Measurements from ENCODE around the gene CAPN7.

CAPN7 gene

DNA sequence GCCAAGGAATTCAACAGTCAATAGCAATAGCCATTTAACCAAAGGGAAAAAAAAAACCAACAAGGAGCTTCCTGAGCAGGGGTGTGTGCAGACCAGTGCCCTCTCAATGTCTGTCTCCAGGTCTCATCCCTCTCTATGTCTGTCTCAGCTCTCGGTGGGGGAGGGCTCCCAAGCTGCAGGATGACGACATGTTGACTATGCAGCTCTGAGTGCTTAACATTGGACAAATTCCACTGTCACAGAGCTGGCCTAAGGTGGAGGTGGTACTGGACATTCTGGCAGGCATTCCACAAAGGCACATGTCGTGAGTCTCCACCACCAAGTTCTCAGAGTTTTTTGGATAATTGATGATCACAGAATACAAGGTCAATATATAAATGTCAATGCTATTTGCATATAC, 2.0 kb upstream of the CAPN7 start:
- no peak for DNase-seq

DNA sequence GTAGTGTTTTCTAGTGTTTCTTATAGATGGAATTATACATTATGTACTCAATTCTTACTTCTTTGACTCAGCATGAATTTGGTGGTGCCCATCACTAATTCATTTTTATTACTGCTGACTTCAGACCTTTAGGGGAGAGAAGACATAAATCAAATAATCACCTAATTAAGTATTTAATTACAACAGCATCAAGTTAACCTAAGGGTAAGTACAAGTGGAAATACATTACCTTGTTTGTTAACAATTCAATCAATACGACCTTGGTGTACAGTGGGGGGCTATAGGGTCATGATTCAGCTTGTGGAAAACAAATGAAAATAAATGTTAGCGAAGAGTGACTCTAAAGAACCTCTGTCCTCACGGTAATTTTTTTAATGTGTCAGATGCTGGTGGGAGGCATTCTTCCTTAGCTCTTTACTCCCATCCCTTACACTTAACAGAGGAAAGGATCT, 538 bp upstream of the CAPN7 start:
- no peak for DNase-seq

DNA sequence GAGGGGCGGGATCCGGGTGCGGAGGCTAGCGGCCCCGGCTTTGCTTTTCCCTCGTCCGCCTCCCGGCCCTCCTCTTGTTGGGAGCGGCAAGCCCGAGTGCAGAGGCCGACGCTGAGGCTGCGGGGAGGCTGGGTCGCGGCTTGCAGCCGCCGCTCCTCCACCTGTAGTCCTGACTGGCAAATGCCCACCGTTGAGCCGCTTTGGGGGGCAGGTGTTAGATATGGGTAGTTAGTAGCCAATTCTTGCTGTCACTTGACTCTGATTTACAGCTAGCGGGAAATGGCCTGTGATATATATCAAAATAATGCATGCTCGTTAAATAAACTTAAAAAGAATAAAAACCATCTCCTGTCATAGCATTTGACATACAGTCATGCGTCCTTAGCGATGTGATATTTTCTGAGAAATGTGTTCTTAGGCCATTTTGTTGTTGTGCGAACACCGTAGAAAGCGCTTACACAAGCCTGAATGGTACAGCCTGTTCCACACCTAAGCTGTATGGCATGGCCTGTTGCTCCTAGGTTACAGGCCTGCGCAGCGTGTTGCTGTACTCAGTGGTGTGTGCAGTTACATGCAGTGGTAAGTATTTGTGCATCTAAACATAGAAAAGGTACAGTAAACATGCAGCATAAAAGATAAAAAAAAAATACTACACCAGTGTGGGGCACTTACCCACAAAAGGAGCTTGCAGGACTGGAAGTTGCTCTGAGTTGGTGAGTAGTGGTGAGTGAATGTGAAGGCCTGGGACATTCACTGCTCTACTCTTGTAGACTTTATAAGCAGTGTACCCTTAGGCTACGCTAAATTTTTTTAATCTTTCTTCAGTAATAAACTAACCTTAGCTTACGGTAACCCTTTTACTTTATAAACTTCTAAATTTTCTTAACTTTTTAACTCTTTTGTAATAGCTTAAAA, 873 bp downstream of the CAPN7 start:
- DNase-seq, result no peak

DNA sequence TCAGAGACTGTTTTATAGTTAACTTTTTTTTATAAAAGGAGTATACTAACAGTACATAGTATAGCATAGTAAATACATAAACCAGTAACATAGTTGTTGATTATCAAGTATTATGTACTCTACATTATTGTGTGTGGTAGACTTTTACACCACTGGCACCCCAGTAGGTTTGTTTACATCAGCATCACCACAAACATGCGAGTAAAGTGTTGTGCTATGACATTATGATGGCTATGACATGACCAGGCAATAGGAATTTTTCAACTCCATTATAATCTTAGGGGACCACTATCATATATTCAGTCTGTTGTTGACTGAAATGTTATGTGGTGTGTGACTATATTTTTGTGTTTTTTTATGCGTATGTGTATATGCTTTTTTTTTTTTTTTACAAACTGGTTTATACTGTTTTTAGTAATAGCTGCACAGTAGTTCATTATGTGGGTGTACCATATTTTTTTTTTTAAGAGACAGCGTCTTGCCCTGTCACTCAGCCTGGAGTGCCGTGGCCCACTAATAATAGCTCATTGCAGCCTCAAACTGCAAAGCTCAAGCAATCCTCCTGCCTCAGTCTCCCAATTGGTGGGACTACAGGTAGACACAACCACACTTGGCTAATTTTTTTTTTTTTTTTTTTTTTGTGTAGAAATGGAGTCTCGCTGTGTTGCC, 1.9 kb downstream of the CAPN7 start:
- no peak for DNase-seq

DNA sequence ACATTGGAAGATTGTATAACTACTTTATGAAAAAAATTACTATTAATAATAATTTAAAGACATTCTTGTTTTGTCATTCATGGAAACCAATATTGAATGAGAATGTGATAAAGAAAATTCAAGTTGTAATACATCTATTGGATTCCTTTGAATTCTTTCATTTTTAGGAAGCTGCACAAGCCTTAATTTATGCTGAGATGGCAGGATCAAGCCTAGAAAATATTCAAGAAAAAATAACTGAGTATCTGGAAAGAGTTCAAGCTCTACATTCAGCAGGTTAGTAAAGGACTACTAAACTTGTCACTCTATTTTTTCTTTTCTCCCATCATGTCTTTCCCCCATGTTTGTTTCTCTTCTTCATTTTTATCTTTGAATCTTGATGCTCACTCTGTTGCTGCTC, 5.9 kb downstream of the CAPN7 start:
- DNase-seq, result no peak

DNA sequence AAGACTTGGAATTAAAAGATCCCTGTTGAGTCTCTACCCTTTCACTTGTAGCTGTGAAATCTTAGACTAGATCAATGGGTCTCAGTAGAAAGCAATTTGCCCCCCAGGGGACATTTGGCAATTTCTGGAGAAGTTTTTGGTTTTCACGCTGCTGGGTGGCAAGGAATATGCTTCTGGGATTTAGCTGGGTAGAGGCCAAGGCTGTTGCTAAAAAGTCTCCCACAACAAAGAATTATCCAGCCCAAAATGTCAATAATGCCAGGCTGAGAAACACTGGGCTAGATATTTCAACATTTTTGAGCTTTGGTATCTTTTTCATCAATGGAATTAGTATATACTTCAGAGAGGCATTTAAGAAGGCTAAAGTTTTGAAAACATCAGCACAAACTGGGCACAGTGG, 8.7 kb downstream of the CAPN7 start:
- no peak for DNase-seq

DNA sequence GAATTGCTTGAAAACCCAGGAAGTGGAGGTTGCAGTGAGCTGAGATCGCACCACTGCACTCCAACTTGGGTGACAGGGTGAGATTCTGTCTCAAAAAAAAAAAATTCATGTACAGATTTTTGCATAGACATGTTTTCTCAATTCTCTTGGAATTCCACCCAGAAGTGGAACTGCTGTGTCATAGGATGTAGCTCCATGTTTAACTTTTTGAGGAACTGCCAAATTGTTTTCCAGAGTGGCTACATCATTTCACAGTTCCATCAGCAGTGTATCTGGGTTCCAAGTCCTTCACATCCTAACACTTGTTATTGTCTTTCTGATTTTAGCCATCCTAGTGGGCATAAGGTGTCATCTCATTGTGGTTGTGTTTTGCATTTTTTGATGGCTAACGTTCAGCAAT, 9.9 kb downstream of the CAPN7 start:
- DNase-seq, result no peak

DNA sequence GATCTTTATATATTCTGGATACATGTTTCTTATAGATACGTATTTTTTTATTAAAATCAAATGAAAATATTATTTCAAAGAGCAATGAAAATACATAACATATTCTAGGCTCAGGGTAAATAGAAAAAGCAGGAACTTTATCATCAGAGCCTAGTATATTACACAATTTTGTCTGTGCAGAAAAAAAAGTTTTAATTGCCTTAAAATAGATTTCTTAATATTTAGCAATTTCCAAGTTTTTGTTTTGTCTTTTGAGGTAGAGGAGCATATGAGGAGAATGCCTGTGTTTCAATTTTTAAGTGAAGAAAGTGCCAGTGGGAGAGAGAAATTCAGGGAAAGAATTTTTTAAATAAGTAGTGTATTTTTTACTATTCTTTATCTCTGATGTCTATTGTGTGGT, 10.5 kb downstream of the CAPN7 start:
- no peak for DNase-seq

DNA sequence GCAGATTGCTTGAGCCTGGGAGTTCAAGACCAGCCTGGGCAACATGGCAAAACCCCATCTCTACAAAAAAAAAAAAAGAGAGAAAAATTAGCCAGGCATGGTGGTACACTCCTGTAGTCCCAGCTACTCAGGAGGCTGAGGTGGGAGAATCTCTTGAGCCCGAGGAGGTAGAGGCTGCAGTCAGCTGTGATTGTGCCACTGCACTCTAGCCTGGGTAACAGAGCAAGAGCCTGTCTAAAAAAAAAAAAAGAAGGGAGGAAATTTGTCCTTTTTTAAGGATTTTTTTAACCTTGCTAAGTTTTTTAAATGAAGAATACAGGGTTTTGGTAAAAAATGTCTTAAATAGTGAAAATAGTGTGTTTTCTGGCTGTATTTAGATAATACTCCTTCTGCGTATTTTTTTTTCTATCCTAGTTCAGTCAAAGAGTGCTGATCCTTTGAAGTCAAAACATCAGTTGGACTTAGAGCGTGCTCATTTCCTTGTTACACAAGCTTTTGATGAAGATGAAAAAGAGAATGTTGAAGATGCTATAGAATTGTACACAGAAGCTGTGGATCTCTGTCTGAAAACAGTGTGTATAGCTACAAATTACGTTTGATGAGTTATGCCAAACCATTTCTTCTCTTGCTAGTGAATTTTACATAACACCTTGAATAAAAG, 11.1 kb downstream of the CAPN7 start:
- DNase-seq, result no peak

DNA sequence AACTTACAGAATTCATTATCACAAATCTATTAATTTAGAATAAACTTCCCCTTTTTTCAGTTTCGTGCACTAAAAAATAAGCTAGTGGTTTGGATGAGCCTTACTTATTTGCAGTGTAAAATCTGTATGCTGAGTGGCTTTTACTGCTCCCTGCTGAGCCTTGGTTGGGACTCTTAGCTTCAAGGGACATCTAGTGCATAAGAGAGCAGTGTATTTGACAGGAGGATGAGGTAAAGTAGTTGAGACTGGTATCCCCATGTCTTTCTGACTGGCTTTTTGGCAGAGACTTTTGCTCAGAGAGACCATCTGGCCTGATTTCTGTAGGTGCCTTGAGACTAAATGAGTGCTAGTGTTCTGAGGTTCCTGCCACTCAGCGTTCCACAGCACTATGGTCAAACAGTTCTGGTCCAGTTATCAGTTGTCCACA, 11.8 kb downstream of the CAPN7 start:
- DNase-seq, result no peak

DNA sequence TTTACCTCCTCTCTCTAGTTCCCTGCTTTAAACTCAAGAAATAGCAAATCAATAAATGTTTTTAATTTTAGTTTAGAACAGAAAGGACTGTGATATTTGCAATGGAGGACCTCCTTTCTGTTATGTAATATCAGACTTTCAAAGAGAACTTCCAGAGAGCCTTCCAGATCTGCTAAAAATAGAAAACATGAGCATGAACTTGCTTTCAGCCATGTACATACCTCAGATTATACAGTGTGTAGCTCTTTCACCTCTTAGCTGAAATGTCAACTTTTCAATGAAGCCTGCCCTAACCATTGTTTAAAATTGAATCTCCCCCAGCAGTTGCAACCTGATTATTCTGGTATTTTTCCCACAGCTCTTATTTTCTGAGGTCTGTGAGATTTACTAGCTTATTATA, 12.6 kb downstream of the CAPN7 start:
- DNase-seq, result no peak

DNA sequence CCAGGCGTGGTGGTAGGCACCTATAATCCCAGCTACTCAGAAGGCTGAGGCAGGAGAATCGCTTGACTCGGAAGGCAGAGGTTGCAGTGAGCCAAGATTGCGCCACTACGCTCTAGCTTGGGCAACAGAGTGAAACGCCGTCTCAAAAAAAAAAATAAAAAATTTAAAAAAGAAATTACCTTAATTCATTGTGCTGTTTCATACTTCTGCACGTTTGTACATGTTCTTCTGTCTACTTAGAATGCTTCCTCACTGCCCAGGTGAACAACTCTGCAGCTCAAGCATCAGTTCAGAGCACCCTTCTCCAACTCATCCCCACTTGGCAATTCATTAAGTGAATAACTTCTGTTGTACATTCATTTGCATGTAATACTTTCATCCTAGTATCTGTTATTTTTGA, 14.0 kb downstream of the CAPN7 start:
- DNase-seq, result no peak

DNA sequence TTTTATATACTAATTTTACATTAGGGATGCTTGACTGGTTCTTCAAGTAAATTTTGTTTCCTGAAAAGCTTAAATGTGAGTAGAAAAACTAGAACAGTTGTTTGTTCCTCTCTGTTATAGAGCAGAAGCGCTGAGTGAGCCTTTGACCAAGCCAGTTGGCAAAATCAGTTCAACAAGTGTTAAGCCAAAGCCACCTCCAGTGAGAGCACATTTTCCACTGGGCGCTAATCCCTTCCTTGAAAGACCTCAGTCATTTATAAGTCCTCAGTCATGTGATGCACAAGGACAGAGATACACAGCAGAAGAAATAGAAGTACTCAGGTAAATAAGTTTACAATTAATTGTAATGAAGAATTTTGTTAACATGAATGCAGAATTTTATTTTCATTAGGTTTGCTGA, 14.6 kb downstream of the CAPN7 start:
- no peak for DNase-seq

DNA sequence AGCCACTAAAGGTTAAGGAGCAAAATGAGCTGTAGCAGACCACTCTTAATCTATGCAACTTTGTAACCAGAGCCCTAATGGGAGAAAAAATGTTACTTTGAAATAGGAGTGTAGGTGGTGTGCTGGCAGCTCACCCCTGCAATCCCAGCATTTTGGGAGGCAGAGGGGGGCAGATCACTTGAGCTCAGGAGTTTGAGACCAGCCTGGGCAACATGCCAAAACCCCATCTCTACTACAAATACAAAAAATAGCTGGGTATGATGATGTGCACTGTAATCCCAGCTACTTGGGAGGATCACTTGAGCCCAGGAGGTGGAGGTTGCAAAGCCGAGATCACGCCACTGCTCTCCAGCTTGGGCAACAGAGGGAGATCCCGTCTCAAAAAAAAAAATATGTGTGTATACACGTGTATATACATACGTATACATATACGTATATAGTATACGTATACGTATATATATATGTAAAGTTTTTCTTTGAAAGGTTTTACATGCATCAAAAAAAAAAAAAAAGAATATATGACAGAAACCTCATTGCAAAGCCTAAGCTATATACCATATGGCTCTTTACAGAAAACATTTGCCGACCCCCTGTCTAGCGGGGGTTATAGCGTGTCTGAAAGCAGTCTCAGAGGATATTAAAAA, 15.7 kb downstream of the CAPN7 start:
- DNase-seq, result no peak

DNA sequence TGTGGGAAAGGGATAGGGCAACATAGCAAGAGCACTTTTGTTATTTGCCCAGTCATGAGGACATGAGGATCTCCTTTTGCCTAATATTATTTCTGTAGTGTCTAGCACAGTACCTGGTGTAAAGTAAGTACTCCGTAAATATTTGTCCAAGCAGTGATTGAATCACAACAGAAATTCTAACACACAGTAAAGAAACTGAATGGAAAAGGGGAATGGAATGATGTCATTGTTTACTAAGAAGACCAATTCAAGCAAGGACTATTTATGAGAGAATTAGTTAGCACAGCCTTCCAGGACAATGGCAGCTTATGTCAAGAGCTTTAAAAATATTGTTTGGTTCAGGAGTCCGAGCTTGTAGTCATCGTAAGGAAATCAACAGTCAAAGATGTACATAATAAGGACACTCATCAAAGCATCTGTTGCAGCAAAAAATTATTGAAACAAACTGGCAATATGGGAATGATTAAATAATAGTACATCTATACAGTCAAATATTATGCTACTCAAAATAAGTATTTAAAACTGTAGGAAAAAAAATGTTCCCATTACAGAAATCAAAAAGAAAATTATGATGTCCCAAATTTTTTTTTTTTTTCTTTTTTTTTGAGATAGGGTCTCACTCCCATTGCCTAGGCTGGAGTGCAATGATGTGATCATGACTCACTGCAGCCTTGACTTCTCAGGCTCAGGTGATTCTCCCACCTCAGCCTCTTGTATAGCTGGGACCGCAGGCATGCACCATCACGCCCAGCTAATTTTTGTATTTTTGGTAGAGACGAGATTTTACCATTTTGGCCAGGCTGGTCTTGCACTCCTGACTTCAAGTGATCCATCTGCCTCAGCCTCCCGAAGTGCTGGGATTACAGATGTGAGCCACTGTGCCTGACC, 17.9 kb downstream of the CAPN7 start:
- no peak for DNase-seq

DNA sequence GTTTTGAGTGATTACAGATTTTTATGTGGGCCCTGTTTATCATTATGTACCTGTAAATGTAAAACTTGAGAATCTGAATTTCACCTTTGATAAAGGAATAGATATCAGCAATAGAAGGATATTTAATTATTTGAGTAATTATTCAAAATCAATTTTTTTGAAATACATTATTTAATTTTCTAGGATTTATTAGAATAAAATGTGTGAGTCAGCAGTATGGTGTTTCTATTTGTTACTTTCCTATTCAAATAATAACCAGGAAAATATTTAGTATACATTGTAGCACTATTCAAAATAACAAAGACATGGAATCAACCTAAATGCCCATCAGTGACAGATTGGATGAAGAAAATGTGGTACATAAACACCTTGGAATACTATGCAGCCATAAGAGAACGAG, 22.1 kb downstream of the CAPN7 start:
- DNase-seq, result no peak

DNA sequence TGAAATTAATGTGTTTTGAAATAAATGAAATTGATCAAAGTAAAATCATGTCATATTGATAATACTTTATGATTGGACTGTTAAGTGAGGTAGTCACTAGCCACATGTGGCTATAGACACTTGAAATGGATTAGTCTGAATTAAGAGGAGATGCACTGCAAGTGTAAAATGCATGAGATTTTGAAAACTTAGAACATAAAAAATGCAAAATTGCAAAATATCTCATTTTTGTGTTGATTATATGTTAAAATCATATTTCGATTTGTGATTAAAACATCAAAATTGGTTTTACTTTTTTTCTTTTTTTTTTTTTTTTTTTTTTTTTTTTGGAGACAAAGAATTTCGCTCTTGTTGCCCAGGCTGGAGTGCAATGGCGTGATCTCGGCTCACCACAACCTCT, 23.2 kb downstream of the CAPN7 start:
- no peak for DNase-seq

DNA sequence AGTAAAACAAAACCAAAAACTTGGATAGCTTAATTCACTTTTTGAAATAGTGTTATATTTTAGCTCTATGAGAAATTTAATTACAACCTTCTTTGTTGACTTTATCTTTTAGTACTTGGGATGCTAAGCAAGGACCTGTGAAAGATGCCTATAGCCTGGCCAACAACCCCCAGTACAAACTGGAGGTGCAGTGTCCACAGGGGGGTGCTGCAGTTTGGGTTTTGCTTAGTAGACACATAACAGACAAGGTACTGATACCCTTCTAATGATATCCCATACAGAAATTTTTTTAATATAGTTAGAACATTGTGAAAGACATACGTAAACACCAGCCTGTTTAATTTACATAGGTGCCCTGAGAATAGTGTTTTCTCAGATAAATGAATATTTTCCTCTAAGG, 35.3 kb downstream of the CAPN7 start:
- no peak for DNase-seq

DNA sequence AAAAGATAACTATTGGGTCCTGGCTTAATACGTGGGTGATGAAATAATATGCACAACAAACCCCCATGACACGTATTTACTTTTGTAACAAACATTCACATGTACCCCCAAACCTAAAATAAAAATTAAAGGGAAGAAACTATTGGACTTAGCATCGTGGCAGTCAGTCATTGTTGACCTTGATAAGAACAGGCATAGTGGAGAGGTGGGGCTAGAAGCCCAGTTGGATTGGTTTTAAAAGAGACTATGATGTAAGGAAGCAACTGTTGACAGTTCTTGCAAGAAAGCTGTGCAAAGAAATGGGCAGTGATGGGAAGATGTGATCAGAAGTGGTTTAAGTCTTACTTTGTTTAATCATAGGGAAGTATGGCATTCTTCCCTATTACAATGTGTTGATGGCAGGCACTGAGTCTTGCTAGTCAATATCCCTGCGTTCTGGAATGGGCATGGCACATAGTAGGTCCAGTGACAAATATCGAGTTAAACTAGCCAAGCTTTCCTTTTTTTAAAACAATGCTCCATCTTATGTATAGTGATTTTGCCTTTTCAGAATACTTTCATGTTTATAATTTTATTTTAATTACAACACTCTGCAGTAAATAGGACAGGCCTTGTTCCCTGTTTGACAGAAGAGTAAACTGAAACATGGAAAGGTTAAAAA, 37.9 kb downstream of the CAPN7 start:
- no peak for DNase-seq

DNA sequence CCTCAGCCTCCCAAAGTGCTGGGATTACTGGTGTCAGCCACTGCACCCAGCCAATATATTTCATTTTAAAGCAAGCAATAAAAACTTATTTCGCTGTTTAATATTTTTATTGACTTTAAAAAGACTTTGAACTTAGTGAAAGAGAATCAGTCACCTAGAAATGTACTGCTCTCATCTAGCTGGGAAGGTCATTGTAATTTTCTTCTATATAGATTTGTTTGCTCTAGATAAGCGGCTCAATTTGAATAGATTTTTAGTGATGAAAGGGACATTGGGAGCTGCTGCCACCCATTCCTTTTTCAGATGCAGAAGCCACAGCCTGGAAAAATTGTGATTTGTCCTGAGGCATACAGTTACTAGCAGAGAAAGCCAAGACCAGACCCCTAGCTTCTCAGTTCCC, 40.1 kb downstream of the CAPN7 start:
- DNase-seq, result no peak

DNA sequence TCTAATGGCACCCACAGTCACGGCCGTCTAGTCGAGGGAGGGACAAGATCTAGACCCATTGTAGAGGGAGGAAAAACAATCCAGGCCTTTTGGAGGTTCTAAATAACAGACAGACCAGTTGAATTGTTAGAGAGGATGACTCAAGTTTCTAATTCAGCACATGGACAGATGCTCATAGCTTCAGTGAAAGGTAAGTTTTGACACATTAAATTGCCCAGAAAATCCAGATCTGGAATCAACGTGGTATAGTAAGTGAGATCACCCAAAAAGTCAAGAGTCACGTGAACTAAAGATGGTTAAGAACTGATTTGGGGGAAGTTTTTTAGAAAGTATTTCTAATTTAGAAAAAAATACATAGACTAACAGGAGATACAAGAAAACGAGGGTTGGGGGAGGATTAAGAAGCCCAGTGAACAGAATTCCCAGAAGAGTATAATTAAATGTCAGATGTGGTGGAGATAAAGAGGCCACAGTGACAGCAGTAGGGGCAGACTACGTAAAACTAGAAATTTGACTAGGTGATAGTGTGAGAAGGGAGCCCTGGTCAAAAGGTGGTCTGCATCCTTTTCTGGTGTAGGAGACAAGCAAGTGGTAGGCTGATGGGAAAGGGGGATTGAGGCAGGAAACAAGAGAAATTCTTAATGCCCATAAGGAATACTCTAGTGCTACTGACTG, 47.1 kb downstream of the CAPN7 start:
- no peak for DNase-seq
